Hematopoietic multipotent progenitor cell treated with erythropoietin and hydrocortisone succinate and interleukin-3 and kit ligand, for 4 days (in vitro differentiated cells): ENCODE data around the gene KRT36.

ENCODE experiments used
- DNase-seq: peaks from one replicate; pipeline ENCODE4 v3.0.0-alpha.2; 2015

The KRT36 gene

DNA sequence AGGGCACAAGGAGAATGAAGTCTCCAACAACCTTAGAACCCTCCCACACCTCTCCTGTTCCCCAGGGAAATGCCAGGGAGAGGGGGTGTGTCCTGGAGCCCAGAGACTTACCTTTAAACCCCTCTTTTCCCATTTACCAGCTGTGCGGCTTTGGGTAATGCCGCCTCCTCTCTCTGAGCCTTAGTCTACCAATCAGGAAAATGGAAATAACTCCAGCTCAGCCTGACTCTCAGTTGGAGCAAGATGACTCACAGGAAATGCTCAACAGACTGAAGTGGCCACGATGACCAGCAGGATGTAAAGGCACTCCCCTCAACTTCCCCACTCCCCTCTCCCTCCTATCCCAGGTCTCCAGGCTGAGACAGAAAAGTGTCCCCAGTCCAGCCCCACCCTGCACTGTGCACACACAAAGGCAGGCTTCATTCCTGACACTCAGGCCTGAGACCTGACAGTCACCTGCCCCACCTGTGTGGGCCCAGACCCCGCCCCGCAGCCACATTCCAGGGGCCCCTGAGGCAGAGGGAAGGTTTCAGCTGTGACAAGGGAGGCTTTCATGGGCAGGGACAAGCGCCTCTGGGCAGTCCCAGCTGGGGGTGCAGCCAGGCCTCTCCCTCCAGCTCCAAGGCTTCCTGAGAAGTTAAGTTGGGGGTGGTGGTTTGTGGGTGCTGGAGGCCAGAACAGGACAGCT lies 32.0 kb upstream of the KRT36 start:
- peak; percentile 19 for DNase-seq

DNA sequence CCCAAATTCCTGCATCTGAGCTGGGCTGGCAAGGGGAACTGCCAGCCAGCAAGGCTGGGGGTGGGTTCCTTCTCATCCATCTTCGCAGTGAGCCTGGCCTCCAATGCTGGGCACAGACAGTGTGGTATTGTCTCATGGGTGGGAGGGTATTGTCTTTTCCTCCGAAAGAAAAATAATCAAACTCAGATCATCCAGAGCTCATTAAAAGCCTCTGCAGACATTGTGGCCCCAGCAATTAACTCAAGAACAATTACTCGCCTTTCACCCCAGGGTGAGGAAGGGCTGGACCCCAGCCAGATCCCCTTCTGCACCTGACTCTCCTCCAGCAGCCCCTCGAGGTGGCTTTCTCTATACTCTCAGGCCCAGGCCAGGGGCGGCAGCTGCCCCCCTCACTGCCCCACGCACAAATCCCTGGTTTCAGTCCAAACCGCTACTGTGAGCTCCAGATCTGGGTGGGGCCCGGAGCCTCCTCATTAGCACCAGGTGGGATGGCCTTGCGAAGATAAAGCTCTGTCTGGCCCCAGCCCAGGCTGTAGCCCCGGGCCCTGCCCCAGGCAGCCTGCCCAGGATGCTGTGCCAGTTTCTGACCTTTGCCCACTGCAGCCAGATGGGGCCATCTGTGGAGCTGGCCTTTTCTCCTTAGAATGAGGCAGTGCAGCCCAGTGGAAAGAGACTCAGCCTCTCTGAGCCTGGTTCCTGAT lies 31.3 kb upstream of the KRT36 start:
- peak; percentile 40 for DNase-seq

DNA sequence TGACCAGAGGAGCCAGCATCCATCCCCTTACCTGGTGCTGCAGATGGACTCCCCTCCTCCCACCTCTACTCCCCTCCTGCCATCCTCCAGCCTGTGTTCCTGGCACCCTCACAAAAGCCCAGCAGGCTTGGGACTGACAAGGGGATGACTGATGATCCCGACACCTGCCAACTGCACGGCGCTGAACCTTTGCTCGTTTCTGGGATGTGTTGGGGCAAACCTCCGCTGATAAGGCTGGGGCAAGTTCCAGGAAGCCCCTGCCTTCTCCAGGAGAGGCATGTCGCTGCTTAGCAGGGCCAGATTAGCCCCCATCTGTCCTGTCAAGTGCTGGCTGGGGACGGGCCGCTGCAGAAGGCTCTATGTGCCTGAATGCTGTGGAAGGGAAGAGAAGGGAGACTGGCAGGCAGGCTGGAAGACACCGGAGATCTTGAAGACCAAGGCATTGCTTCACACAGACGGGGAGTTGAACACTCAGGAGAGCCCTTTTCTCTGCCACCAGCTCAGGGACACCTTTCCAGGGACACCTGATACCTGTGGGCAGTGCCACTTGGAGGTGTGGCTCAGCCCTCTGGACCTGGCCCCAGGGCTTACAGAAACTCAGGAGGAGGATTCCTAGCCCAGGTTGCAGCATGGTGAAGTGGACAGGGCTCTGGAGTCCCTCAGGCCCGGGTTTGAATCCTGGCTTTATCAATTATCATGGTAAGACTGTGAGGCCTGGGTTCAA lies 30.0 kb upstream of the KRT36 start:
- no peak for DNase-seq

DNA sequence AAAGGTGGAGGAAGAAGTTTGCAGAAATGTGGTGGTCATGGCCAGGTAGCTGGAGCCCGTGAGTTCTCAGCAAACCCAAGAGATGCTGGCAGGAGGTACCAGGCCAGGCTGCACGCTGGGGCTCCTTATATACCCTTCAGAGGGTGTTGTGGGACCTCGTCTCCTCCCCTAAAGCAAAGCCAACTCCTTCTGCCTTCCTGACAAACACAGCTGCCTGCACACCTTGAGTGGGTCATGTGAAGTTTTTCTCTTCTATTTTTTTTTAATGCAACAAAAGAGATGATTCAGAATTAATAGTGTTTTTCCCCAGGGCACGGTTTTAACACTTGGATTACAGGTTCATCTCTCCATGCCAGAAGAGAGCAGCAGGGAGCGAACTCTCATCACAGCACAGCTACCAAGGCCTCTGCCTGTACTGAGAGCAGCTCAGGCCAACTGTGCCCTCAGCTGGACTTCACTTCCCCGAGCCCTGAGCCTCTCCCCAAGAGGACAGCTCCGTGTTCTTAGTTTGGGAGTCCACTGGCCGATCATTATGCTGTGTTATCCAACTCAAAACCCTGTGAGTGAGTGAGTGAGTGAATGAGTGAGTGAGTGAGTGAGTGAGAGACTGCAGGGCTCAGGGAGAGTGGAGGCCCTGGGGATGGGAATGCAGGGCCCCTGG lies 29.2 kb upstream of the KRT36 start, which contains the start of gene KRT15:
TSS of gene KRT15 (minus strand) at position 102 of the 661 bp plus-strand sequence. CDS start at position 39, 63 bp downstream.
- DNase-seq = no peak

DNA sequence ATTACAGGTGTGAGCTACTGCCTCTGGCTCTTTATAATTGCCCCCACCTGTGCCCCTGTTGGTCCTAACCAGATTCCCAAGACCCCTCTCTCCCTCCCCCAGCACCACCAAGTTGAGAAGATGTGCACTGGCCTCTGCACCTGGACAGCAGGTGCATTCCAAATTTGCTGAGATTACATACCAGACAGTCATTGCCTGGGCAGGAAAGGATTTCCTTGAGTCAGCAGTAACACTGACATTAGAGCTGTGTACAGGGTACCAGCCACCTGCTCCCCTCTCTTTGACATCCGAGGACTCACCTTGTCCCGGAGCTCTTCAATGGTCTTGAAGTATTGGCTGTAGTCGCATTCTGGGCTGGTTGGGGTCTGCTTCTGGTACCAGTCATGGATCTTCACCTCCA lies 28.3 kb upstream of the KRT36 start:
- DNase-seq = no peak

DNA sequence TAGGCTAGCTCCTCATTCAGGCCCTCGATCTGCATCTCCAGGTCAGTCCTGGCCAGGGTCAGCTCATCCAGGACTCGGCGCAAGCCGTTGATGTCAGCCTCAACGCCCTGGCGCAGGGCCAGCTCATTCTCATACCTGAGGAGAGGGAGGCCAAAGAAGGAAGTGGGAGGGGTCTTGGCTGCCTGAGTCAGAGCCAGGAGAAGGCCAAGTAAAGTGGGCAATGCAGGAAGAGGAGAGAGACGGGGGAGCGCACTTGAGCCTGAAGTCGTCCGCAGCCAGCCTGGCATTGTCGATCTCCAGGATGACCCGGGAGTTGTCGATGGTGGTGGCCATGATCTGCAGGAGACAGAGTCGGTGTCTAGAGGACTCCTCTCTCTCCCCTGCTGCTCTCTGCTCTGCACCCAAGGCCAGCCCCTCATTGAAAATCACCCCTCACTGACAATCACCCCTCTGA lies 27.1 kb upstream of the KRT36 start:
- no peak for DNase-seq

DNA sequence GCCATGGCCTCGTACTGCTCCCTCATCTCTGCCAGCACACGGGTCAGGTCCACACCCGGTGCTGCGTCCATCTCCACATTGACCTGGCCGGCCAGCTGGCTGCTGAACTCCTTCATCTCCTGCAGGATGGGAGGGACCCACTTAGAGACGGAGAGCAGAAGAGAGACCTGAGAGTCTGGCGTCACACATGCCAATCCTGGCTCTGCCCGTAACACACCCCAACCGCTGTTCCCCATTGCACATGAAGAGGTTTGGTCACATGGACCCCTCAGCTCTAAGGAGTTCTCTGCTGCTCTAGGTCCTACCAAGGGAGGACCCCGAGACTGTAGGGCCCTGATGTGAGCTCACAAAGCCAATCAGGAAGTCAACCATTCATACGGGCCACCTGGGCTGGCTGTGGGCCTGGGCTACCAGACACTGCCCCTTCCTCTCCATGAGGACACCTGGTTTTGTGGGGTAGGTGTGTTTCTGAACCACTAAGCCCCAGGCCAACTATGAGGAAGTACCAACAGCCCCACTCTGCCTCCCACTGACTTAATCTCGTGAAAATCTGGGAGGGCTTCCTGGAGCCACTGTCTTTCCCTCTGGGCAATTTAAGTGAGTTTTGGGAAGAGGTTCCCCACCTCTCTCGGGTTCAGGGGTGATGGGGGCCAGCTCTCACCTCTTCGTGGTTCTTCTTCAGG lies 26.6 kb upstream of the KRT36 start:
- DNase-seq = no peak

DNA sequence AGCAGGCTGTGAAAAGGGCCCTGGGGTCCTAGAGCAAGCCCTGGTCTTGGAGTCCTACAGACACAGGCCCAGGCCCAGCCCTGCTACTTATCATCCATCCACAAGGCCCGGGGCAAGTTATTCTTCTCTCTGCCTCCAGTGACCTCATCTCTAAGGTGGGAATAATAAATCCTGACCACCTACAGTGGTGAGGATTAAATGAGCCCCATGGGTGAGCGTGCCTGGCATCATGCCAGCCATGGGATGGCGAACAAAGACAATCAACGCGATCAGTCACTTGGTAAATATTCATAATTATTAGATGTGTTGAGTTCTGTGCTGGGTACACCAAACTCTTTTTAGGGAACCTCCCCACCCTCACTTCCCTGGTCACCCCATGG lies 23.4 kb upstream of the KRT36 start:
- no peak for DNase-seq

DNA sequence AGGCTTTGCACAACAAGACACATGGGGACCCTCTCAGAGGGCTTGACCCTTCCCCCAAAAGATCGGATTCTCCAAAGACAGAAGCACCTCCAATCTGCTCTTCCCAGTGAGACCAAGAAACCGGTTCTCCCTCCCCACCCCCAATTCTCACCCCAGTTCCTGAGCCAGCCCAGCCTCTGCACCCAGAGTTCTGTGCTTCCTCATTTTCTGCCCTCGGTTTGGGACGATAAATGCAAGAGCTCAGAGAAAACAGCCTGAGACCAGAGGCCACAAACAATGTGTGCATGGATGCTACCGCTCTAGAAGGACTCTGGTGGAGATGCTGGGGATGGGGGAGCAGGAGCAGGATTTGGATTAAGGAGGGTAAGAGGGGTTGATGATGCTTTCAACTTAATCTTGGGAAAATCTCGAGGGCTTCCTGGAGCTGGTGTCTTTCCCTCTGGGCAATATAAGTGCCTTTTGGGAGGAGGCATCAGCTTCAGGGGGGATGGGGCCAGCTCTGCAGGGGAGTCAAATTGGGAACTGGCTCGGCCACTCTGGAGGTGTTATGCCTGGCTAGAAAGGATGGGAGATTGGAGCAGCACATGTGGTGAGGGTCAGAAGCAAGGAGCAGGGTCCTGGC lies 22.9 kb upstream of the KRT36 start:
- DNase-seq = peak; percentile 60

DNA sequence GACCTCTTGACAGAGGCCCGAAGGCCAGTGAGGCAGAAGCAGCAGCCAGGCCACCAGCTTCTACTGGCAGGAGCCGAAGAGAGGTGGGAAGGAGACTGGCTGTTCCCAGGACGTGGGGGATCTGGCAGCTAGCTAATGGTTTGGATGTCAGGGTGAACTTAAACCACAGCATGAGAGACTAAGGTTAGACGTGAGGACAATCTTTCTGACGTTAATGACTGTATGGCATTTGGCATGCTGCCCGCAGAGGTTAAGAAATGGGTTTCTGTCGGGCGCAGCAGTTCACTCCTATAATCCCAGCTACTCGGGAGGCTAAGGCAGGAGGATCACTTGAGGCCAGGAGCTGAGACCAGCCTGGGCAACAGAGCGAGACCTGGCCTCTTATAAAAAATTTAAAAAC lies 22.0 kb upstream of the KRT36 start:
- DNase-seq = no peak

DNA sequence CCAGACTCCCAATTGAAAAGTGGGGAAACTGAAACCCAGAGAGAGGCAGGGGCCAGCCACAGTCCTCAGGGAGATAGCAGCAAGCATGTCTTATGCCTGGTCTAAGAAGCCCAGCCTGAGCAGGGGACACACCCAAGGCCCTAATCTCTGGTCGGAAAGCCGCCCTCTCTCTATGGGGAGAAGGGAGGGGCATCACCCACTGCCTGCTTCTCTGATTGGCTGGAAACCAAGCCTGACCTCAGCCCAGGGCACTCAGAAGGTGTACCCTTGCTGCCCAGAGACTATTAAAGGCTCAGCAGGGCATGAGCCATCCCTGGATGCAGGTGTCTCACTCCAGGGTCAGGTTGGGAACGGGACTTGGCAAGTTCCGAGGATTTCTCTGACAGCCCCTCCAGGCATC lies 21.4 kb upstream of the KRT36 start:
- DNase-seq = peak; percentile 89

DNA sequence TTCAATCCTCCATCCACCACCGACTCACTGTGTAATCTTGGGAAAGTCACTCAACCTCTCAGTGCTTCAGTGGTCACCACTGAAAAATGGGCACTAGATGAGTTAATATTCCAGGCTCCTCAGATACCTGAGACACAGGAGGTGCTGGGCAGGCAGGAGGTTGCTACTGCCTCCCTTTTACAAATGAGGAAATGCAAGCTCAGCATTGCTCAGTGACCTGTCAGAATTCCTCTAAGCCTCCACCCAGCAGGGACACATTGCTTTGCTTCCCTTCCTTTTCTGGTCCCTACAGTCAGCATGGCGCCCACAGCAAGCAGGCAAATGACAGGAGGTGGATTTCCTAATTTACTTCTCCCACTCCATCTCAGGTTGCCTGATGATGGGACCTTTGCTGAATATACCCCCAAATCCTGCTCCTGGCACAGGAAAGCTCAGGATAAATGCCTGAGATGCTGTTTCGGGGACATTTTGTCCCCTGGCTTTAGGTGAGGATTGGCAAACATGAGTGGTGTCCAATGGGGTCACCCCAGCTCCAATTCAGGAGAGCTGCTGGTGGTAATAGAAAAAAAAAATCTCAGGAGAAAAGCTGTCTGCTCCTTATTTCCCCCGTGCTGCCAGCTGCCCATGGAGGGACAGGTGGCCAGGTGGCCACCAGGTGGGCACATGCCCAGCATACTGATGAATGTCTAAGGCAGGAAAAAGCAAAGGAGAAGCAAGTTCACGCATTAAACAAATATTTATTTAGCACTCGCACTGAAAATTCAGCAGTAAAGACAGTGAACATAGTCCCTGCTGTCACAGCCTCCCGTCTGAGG lies 20.7 kb upstream of the KRT36 start:
- DNase-seq = no peak

DNA sequence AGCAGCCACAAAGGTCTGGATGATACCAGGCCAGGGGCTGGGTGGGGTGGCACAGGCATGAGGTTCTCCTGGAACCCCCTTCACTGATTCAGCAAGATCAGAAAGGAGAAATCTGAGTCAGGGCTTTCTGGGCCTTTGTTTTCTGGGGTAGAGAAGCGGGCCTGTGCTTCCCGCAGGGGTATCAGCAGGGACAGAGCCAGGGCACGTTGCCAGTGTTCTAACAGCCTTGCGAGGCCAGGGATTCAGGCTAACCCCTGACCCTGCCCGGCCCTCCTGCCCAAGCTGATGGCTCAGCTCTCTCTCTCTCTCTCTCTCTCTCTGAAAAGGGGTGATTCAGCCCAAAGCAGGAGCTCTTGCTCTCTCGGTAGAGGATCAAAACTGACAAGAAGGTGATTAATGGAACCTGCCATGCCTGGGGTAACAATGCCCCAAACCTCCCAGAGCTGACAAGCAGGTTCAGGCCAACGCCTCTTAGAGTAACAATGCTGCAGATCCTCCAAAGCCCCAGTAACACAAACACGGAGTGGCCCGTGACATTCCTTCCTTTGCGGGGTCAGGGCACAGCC lies 17.7 kb upstream of the KRT36 start:
- no peak for DNase-seq

DNA sequence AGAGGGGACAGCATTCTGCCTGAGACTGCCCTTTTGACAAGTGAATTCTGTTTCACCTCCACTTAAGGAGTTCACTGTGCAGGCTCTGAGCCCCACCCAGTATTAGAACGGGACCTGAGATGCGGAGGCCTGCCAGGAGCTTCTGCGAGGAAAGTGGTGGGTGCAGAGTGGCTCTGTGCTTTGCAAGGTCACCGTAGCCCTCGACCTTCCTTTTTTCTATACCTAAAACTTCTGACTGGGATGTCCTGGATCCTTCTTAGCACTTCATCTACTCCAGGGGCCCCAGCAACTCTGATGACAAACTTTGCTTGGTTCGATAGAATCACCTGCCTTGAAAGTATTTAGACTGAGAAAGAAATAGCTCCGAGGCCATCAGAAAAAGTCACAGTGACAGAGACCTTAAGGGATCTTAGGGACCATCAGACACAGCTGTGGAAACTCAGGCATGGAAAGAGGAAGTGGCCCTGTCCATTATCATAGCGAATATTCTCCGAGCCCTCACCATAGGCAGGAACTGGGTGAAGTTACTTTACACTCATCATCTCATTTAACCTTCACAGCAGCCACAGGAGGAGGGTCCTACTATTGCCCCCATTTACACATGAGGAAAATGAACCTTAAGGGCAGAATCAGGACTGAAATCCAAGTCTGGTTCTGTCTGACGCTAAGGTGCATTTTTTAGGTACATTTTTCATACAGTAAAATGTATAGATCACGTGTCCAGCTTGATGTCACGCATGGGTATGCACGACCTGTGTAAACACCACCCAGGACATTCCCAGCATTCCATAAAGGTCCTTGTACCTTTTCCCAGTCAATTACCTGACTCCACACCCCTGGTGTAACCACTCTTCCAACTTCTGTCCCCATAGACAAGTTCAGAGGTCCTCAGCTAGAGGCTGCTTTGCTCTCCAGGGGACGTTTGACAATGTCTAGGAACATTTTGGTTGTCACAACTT lies 16.4 kb upstream of the KRT36 start:
- peak; percentile 69 for DNase-seq

DNA sequence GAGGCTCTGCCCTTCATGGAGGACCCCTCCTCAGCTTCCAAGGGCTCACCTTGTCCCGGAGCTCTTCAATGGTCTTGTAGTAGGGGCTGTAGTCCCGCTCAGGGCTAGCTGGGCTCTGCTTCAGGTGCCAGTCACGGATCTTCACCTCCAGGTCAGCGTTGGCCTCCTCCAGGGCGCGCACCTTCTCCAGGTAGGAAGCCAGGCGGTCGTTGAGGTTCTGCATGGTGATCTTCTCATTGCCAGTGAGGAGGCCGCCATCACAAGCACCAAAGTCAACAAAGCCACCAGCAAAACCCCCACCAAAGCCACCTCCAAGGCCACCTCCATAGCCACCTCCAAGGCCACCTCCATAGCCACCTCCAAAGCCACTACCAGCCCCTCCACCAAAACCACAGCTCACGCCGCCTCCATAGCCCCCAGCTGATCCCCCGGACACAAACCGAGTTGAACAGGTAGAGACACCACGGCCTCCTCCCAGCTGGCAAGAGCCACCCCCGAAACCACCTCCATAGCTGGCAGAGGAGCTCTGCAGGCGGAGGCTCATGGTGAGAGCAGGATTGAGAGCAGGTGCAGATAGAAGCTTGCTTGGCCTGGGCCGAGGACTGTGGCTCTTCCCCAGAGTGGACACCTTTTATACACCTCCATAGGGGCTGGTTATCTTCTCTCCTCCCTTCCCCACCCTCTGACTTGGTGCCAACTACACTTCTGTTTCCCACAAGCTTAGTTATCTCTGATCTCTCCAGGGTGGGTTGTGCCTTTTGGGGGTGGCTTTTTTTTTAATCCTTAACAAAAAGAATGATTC lies 15.5 kb upstream of the KRT36 start, which contains the start of gene KRT13:
TSS of gene KRT13 (minus strand) at position 606 of the 802 bp plus-strand sequence. CDS start at position 544, 62 bp downstream.
- DNase-seq = peak; percentile 69

DNA sequence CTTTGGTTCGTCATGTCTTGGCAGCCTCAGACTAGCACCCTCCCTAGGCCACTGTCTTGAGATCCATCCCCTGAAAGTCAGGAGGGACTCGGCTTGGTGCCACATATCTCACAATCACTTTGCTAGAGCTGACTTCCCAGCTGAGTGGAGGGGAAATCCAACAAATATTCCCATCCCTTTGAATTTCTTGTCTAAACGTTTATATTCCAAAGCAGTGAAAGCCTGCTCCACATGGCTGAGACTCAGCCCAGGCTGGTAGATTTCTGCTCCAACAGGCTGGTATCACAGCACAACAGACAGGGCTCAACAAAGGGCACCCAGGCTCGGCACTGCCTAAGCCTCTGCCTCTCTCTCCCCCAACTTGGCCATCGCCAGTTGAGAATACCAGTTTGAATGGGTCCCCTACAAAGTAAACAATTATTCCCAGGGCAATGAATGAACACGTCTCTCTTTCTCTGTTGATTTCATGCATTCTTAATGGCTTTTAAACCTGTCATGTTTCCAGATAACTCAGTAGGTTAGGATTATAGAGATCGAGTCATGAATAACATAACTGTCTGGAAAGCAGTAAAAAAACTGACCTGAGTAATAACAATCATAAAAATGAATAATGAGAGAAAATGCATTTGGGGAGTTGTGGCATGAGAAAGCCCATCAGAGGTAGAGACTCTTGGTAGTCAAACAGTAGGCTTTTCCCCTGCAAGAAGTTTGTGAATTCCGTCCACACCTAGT lies 14.7 kb upstream of the KRT36 start:
- no peak for DNase-seq

DNA sequence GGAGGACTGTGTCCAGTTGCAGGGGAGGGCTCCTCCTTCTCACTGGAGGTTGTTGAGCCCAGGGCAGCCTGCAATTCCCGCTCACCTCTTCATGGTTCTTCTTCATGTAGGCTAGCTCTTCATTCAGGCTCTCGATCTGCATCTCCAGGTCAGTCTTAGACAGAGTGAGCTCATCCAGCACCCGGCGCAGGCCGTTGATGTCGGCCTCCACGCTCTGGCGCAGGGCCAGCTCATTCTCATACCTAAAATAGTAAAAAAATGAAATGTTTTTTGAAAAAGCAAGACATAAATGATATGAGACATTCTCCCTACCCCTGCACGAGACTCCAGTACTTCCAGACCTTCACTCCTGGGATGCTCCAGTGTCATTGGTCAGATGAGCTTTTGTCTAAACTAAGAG lies 13.5 kb upstream of the KRT36 start:
- no peak for DNase-seq
